Activated CD8-positive, alpha-beta memory T cell treated with anti-CD3 and anti-CD28 coated beads for 4 hours (primary cell): Measurements from ENCODE around the gene ELK3.

Source experiments
- DNase-seq, 2 donors: peaks; one replicate each; pipeline ENCODE4 v3.0.0-alpha.2; 2020; ENCODE audit warnings: low read depth in 2 of 2

ELK3 gene

DNA sequence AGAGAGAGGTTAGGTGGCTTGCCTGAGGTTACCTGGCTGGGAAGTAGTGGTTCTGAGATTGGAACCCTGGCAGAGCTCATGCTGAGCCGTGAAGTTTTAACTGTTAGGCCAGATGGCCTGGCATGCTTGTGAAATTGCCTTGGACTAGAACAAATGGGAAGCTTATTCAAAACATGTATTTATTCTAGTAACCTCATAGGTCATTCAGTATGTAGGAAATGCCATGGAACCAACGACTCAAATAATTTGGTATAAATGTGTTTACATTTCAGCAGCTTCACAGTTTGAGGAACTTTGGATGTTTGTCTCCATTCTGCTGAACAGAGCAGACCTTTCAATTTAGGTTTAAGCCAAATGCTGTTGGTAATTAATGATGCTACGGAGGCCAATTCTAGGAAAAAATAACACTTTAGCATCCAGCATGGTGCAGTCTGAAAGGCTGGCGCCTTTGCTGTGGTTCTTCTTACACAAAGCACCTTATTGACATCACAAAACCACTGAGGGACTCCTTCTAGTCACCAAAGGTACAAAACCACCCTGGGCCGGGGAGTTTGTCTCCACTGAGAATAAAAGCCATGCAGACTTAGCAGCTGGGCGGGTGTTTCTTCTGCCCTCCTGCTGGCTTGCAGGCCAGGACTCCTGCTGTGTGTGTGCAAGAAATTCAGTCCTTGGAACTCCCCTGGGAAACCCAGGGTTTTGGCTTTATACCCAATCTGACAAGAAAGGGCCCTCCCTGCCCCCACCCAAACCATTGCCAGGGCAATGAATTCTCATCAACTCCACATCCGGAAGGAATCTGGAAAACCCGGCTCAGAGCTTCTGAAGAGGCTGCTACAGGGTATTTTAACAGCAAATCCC lies 64.2 kb downstream of the ELK3 start:
- no peak for DNase-seq

DNA sequence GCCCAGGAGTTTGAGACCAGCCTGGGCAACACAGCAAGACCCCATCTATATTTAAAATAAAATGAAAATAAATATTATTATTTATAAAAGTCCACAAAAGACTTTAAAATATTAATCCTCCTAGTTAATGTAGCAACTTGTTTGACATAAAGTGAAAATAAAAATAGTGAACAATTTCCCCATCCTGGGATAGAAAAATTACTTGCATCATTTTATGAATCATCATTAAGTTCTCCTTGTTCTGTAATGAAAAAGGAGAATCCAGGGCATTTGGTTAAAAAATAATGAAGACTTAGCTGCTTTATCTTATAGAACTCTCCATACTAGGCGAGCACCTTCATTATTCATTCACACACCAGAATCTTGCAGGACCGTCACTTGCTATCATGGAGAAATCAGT lies 66.1 kb downstream of the ELK3 start:
- no peak for DNase-seq

DNA sequence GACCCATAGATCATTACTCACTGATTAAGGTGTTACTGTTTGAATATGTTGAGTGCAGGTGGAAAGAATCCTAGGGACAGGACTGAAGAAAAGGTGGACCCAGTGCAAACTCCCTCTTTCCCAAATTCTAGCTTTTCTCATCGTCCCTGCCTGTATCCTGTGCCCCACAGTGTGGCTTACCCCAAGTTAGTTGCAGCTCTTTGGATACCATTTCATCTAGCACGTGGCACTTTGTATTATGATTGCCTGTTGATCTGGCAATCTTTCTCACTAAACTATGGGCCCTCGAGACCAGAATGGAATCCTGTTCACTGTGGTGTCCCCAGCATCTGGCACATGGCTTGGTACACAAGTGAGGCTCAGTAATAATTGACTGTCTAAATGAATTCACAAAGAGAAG lies 66.5 kb downstream of the ELK3 start:
- DNase-seq, result no peak

DNA sequence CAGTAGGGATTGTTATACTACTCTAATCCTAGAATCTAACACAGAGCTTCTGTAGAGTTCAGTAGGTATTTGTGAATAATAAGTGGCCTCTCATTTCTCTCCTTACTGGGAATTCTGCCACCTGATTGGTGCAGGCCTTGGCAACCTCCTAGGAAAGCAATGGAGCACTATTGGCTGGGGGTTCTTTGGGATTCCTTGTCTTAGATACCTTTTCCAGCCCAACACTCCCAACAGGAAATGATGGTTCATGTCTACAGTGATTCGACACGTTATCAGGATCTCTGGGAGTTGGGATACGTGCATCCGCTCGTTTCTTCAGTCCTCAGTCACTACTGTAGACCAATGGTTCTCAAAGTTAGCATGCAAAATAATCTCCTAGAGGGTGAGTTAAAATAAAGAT lies 67.4 kb downstream of the ELK3 start:
- DNase-seq, result no peak

DNA sequence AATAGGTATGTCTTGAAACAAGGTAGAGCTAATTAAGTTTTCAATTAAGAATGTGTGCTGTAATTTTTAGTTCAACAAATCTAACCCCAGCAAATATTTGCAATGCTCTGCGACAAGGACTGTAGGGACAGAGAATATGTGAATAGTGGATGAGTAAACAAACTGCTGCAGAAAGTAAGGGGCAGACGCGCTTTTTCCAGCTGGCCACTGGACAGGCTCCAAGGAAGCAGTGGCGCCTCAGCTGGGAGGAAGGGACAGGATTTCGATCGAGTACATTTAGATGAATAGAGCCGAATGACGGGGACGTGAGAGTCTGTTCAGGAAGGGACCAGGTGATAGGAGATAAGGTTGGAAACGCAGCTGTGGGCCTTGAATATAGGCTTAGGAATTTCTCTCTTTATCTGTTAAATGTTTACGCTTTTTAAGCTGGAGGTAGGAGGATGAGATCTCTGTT lies 69.3 kb downstream of the ELK3 start:
- no peak for DNase-seq

DNA sequence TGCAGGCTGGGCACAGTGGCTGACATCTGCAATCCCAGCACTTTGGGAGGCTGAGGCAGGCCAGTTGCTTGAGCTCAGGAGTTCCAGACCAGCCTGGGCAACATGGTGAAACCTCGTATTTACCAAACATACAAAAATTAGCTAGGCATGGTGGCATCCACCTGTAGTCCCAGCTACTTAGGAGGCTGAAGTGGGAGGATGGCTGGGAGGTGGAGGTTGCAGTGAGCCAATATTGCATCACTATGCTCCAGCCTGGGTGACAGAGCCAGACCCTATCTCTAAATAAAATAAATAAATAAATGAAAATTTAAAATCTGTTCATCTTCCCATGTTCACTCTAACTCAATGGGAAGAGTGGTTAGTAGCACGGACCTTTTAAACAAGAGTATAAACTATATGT lies 71.2 kb downstream of the ELK3 start:
- no peak for DNase-seq

DNA sequence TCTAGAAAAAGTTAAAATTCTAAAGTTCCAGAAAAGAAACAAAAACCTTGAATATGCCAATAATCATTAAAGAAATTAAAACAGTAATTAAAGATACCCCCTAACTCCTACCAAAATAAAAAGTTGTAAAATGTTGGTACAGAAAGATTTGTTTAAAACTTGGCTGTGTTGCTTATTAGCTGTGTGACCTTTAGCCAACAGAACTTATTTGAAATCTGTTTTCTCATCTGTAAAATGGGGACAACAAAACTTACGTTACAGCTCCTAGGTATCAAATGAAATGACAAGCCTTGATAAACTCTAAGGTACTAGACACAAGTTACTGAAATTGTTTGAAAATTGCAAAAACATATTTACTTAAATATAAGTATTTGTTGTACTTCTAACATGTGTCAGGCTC lies 71.7 kb downstream of the ELK3 start:
- DNase-seq, result no peak

DNA sequence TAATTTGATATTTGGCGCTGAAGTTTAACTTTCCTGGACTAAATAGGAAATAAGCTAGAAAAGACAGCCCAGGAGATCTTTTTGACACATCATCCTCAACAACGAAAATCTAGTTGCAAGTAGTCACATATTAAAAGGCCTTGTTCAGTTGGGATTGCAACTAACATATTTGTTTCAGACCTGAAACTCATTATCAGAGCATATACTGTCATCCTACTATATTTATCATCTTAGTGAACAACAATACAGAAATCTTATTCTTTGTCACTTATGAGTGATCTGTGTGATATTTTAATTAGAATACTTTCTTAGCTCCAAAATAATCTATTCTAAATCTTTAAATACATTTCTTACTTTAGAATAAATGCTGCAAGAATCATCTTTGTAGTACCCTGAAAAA lies 72.1 kb downstream of the ELK3 start:
- DNase-seq, result no peak

DNA sequence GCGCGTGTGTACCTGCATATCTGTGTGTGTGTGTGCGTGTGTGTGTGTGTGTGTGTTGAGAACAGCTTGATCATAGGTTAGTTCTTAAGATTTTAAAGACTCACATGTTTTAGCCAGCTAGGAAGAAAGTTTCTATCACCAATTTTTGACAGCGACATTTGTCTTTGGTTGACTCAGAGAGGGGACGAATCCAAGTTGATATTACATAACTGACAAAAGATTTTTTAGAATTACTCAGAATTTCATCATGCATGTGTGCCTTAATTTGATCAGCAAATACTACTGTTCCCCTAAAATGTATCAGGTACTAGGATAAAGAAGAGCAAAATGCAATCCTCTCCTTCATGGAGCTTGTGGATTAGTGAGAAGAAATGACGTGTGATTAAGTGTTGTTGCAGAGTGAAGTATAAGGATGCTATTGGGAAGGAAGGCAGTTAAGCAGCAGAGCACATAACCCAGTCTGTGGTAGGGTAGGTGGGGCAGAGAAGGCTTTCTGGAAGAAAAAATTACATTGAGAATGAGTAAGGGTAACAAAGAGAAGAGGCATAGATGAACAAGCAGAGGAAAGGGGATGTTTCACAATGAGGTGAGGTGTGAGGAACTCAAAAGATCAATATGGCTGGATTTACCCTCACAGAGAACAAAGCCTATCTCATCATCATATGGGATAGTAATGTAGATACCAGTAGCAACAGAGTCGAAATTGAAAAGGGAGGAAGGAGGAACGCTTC lies 77.5 kb downstream of the ELK3 start:
- DNase-seq, result no peak

DNA sequence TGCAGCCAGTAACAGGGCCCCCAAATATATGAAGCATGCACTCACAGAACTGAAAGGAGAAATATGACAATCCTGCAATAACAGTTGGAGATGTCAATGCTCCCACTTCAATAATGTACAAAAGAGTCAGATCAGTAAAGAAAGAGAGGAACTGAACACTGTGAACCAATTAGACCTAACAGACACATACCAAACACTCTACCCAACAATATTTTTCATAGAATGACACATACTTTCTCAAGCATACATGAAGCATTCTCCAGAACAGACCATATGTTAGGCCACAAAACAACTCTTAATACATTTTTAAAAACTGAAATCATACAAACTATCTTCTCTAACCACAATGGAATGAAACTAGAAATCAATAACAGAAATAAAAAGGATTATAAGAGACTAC lies 80.2 kb downstream of the ELK3 start:
- DNase-seq, result no peak

DNA sequence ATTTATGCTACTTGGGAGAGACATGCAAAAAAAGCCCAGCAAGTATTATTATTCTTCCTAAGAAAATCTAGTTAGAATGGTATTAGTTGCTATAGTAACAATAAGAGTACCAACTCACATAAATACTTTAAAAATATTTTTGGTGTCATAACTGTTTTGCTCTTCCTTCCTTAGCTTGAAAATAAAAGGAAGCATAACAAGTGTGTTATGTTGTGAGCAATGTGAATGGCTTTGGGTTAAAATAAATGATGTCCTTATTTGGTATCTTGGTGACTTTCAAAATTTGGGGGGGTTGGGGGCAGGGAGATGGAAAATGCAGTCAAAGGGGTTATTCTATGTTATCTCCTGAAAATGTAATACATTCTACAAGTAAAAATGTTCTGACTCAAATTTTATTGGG lies 91.0 kb downstream of the ELK3 start:
- no peak for DNase-seq

DNA sequence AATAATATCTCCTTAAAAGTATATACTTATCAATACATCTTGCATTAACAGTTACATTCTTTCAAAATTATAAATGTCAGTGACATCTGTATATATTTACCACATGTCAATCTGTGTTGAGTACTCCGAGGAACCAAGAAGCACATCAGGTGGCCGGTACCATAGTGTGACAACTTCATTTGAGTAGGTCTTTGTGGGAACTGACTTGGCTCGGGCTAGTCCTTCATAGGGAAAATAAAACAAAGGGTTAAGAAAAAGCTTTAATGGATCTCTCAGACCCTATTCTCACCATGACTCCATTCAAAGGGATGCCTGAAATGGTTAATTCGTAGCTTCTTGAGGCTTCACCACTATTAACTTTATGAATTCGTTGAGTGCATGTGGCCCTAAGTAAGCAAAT lies 94.9 kb downstream of the ELK3 start:
- DNase-seq, result no peak

DNA sequence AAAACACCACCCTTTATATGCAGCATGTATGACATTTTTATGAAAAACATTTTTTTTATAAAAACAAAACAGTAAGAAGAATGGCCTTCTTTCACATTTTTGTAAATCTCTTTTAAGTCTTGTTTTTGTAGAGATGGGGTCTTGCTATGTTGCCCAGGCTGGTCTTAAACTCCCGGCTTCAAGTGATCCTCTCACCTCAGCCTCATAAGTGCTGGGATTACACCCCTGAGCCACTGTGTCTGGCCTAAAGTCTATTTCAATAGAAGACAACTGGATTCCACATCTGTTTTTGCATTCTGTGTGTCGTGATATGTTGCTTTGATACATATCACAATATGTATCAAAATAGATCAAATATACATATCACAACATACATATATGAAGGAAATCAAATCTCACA lies 98.9 kb downstream of the ELK3 start:
- DNase-seq, result no peak

DNA sequence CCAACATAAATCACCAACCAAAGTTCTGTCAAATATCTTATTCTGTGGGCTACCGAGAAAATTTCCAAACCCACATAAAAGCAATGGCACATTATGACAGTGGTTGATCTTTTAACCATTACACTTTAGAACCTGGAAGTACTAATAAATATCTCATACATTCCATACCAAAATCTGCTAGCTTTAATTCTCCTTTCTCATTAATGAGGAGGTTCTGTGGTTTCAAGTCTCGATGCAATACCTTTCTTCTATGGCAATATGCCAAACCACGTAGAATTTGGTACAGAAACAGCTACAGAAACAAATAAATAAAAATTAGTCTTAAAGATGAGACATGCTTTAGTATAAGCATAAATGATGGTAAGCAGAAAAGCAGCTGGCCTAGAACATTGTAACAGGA lies 100.7 kb downstream of the ELK3 start:
- no peak for DNase-seq

DNA sequence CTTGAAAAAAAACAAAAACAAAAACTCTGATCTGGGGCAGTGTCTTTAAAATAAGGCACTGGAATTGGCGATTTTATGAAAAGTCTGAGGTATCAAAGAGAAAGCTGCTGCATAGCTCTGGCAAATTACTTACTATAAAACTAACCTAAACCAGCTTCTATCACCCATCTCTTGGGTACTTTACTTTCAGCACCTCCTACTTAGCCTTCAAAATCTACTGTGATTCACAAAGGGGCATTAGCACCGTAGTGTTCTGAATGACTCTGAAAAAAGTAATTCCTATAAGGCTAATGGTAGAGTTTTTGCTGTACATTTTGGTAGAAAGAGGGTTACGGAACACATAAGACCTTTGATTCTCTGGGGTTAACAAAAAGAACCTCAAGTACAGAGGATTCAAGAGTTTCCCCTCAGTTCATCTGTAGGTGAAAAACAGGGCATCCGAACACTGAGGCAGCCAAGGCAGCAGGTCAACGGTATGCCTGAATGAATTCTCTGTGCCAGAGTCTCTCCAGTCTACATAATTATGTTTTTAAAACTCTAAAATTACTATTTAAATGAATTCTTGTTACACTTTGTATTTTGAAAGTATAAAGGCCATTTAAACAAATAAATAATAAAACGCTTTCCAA lies 101.5 kb downstream of the ELK3 start:
- no peak for DNase-seq

DNA sequence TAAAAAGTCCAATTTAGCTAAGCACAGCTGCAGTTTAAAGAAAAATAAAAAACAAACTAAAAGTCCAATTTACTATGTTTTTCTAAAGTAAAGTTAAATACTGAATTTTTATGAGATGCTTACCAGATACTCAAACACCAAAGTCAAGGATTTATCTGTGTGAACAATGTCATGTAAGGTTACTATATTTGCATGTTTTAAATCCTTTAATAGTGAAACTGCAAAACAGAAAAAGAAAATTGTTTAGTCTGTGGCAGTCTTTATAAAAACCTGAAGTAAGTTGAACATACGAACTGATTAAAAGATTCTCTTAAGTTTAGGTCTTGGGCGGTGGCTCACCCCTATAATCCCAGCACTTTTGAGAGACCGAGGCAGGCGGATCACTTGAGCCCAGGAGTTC lies 103.3 kb downstream of the ELK3 start:
- no peak for DNase-seq

DNA sequence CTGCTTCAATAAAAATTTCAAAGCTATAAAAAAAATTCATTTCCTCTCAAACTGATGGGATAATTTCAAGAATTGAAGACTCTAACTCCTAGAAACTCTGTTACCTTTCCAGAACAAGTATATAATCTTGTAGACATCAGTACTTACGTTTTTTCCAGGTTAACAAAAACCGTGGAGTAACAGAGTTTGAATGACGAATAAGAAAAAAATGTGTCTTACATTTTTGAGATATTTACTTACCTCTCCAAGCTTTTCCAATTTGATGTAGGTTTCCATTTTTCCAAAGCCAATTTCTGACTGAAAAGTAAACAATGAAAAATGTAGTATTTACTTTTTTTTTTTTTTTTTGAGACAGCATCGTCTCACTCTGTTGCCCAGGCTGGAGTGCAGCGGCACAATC lies 105.9 kb downstream of the ELK3 start:
- DNase-seq, result no peak

DNA sequence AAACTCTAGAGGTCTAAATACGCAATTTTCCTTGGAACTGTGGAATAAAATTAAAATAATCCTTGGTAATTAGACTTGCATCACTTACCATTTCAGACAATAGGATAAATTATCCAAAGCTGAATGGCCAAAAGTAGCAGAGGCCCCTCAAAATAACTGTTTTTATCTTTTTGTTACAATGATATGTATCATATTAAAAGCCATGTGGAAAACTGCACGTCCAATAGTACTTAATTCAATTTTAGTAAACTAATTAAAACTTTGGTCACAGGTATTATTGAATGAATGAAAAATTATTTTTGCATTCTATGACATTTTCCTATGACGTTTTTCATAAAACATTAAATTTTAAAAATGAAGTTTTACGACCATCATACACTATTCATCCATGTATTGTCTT lies 107.6 kb downstream of the ELK3 start:
- no peak for DNase-seq

DNA sequence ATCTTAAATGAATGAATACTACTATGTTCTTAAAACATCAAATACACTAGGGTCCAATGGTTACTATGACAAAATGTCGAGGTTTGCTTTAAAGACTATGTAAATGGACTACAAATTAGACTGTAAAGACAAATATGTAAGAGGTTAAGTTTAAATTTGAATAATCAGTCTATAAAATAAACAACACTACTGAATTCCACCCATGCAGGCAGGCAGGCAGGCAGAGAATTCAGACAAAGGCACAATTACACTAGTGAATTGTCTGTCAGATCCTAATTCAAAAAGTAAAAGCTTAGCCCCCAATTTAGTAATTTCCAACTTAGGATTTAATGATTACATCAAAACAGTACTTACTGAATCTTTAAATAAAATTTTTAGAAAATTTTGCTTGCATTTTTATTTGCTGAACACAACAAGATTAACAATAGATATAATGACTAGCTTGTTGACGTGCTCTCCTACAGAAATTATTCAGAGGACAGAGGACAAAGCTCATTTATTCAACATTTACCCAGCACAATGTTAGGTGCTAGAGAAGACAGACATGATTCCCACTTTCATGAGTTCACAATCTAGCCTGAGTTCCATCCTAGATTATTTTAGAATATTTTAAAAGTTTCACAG lies 108.6 kb downstream of the ELK3 start:
- DNase-seq, result no peak

DNA sequence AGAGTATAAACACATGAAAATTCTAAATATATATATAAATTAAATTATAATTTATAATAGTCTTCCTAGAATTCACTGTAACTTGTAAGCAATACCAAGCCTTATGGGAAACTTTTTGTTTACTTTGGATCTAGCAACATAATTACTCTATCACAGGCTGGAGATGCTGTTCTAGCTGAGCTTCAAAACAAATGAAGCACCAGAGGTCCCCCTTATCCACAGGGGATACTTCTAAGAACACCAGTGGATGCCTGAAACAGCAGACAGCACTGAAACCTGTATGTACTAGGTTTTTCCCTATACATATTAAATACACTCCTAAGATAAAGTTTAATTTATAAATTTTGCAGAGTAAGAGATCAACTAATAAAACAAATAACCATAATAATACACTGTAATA lies 109.5 kb downstream of the ELK3 start:
- DNase-seq, result no peak

DNA sequence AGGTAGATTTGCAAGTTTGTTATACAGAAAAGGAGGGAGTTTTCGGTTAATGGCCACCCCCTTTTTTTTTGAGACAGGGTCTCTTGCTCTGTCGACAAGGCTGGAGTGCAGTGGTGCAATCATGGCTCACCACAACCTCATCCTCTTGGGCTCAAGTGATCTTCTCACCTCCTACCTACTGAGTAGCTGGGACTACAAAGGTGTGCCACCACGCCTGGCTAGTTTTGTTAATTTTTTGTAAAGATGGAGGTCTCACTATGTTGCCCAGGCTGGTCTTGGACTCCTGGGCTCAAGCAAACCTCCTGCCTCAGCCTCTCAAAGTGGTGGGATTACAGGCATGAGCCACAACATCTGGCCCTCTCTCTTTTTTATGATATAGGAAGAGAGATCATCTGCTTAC lies 111.5 kb downstream of the ELK3 start:
- no peak for DNase-seq

DNA sequence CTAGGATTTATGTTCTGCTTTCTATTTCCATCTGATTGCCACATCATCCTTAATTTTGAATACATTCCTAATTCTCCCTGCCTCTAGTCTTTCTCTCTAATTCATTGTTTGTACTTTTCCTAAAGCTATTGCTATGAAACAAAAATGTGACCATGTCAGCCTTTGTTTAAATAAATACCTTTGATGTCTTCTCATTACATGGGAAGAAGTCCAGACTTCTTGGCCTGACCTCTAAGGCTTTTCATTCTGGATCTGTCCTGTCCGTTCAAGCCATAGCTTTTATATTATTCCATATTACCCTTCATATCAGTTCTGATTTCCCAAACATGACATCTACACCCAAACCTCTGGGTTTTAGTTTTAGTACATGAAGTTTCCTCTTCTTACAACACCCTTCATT lies 114.7 kb downstream of the ELK3 start:
- no peak for DNase-seq
